H1 (cell line): ENCODE data around the gene SLC6A3.

Experiments used
- CEBPB ChIP-seq: IDR thresholded peaks from 2 replicates; pipeline ENCODE4 v1.6.1; 2012; ENCODE audit warnings: low read depth, low read length
- CHD2 ChIP-seq: IDR thresholded peaks from 2 replicates; pipeline ENCODE4 v1.6.1; 2012; ENCODE audit warnings: low read length, improper control_type of control experiment
- CTCF ChIP-seq, 3 experiments: IDR thresholded peaks; 1 replicate in 2 of 3; 2 replicates in 1 of 3; pipeline versions ENCODE4 v1.5.1 to v1.6.1; 2011; ENCODE audit warnings: low read length in 3 of 3, mild to moderate bottlenecking in 3 of 3, inconsistent platforms in 2 of 3, low read depth in 1 of 3, moderate library complexity in 1 of 3; ENCODE audit not compliant: insufficient read depth in 1 of 3; ENCODE audit errors: control extremely low read depth in 1 of 3
- EP300 ChIP-seq, 2 experiments: IDR thresholded peaks; 1 replicate in 1 of 2; 2 replicates in 1 of 2; pipeline ENCODE4 v1.6.1; 2011 to 2012; ENCODE audit warnings: low read depth in 2 of 2, low read length in 2 of 2, mild to moderate bottlenecking in 2 of 2, borderline replicate concordance in 1 of 2, inconsistent platforms in 1 of 2, moderate library complexity in 1 of 2
- EZH2 ChIP-seq: fragments of 200-600 bp; sonication (generic); IDR thresholded peaks from 2 replicates; pipeline ENCODE4 v1.7.1; 2012; ENCODE audit warnings: low read depth, mild to moderate bottlenecking, moderate library complexity, low read length, inconsistent platforms; ENCODE audit not compliant: severe bottlenecking
- NANOG ChIP-seq: IDR thresholded peaks from 2 replicates; pipeline ENCODE4 v1.6.1; 2011; ENCODE audit warnings: low read length, low read depth, mild to moderate bottlenecking, inconsistent platforms; ENCODE audit not compliant: insufficient read depth, poor library complexity, severe bottlenecking
- POLR2A ChIP-seq, 2 experiments: IDR thresholded peaks; 1 replicate in 1 of 2; 2 replicates in 1 of 2; pipeline ENCODE4 v1.6.1; 2011; ENCODE audit warnings: low read depth in 2 of 2, low read length in 2 of 2, mild to moderate bottlenecking in 2 of 2; ENCODE audit errors: control extremely low read depth in 1 of 2
- POLR2AphosphoS5 ChIP-seq: IDR thresholded peaks from 2 replicates; pipeline ENCODE4 v1.6.1; 2011; ENCODE audit warnings: low read depth, low read length
- SIN3A ChIP-seq, 2 experiments: IDR thresholded peaks in 1 of 2; conservative IDR thresholded peaks in 1 of 2; 2 replicates each; pipeline ENCODE4 v1.6.1; 2011 to 2012; ENCODE audit warnings: low read length in 2 of 2, improper control_type of control experiment in 1 of 2, low read depth in 1 of 2, mild to moderate bottlenecking in 1 of 2
- SP2 ChIP-seq: IDR thresholded peaks from 2 replicates; pipeline ENCODE4 v1.6.1; 2012; ENCODE audit warnings: mild to moderate bottlenecking, low read length, inconsistent platforms
- SRF ChIP-seq: IDR thresholded peaks from 2 replicates; pipeline ENCODE4 v1.6.1; 2011; ENCODE audit warnings: mild to moderate bottlenecking, low read depth, low read length, moderate library complexity

GRCh38 chr5:1362242-1363015 is 82.8 kb downstream of the SLC6A3 start:
- no peak for TF ChIP-seq CTCF (IDR thresholded peaks at IDR 0.05; ENCODE audit: control extremely low read depth in 1 of 3, insufficient read depth in 1 of 3, low read depth in 1 of 3, low read length in 3 of 3)
- TF ChIP-seq SIN3A (conservative IDR thresholded peaks at IDR 0.05 in 1 of 2, IDR thresholded peaks at IDR 0.05 in 1 of 2; ENCODE audit: low read depth in 1 of 2, low read length in 2 of 2): no peak
- TF ChIP-seq SP2: no peak
- no peak for TF ChIP-seq POLR2AphosphoS5
- no peak for TF ChIP-seq NANOG
- TF ChIP-seq CHD2: no peak
- no peak for TF ChIP-seq EZH2
- TF ChIP-seq SRF: no peak
- no peak for TF ChIP-seq CEBPB
- TF ChIP-seq POLR2A (IDR thresholded peaks at IDR 0.05; ENCODE audit: control extremely low read depth in 1 of 2, low read depth in 2 of 2, low read length in 2 of 2): no peak
- no peak for TF ChIP-seq EP300 (IDR thresholded peaks at IDR 0.05; ENCODE audit: borderline replicate concordance in 1 of 2, low read depth in 2 of 2, low read length in 2 of 2)
